PC-3 (cell line): ENCODE results near the gene MGLL. TPM values are rescaled to one million over a fixed set of nuclear protein-coding genes. Genes with fewer than 3 reads are reported as not detected.

Experiments used
- ATAC-seq: fragments of 200-7000 bp; cut with Tn5 transposase; 2 replicates; pipeline ENCODE4 v1.9.1; 2020; ENCODE audit warnings: mild to moderate bottlenecking, moderate library complexity
- BruUV-seq: library from RNA; stranded (reverse); fragments of 400-500 nt; replicated peaks from 2 replicates; lab custom pipeline; 2021; lab: Mats Ljungman, UMichigan
- CTCF ChIA-PET: fragments of 300-600 bp; sonication (Branson Sonifier 250); formaldehyde crosslinking; loops from one replicate; lab custom pipeline; 2022; ENCODE audit warnings: antibody characterized with exemption; lab: Charles Lee
- POLR2A ChIA-PET: fragments of 300-600 bp; sonication (Branson Sonifier 250); formaldehyde crosslinking; loops from one replicate; lab custom pipeline; 2022; ENCODE audit warnings: antibody characterized with exemption; ENCODE audit not compliant: unreplicated experiment; lab: Charles Lee
- DNase-seq: peaks from one replicate; pipeline ENCODE4 v3.0.0-alpha.2; 2015
- H2AFZ ChIP-seq: fragments of 300-600 bp; sonication (generic); 2 replicates; pipeline ENCODE4 v1.6.0; 2016; ENCODE audit warnings: antibody characterized with exemption, low read length
- H3F3A ChIP-seq: fragments of 300-600 bp; sonication (generic); one replicate; pipeline ENCODE4 v1.6.0; 2017; ENCODE audit warnings: antibody characterized with exemption, low read length, control low read depth, mild to moderate bottlenecking; ENCODE audit not compliant: unreplicated experiment
- H3K27ac ChIP-seq: fragments of 300-600 bp; sonication (generic); 2 replicates; pipeline ENCODE4 v1.5.1; 2016; ENCODE audit warnings: mild to moderate bottlenecking, low read length
- H3K27me3 ChIP-seq: fragments of 300-600 bp; sonication (generic); 2 replicates; pipeline ENCODE4 v1.6.1; 2016; ENCODE audit warnings: low read length, mixed read lengths
- H3K36me3 ChIP-seq: fragments of 300-600 bp; sonication (generic); 2 replicates; pipeline ENCODE4 v1.6.1; 2016; ENCODE audit warnings: low read depth, mixed run types, low read length, mixed read lengths
- H3K4me1 ChIP-seq: fragments of 300-600 bp; sonication (generic); 2 replicates; pipeline ENCODE4 v1.5.1; 2016; ENCODE audit warnings: low read length; ENCODE audit not compliant: insufficient read depth
- H3K4me2 ChIP-seq: fragments of 300-600 bp; sonication (generic); 2 replicates; pipeline ENCODE4 v1.6.0; 2016; ENCODE audit warnings: low read length
- H3K4me3 ChIP-seq: fragments of 300-600 bp; sonication (generic); 2 replicates; pipeline ENCODE4 v1.5.1; 2016; ENCODE audit warnings: mild to moderate bottlenecking, low read length, mixed read lengths
- H3K79me2 ChIP-seq: fragments of 300-600 bp; sonication (generic); 2 replicates; pipeline ENCODE4 v1.6.1; 2017; ENCODE audit warnings: low read length, mixed read lengths
- H3K9ac ChIP-seq: fragments of 300-600 bp; sonication (generic); 2 replicates; pipeline ENCODE4 v1.6.0; 2016; ENCODE audit warnings: mild to moderate bottlenecking, low read length
- H3K9me2 ChIP-seq: fragments of 300-600 bp; sonication (generic); replicated peaks from 2 replicates; pipeline ENCODE4 v1.6.1; 2016; ENCODE audit warnings: mixed run types, low read length, mixed read lengths
- H3K9me3 ChIP-seq: fragments of 300-600 bp; sonication (generic); 2 replicates; pipeline ENCODE4 v1.6.1; 2016; ENCODE audit warnings: low read length, mixed read lengths
- H4K20me1 ChIP-seq: fragments of 300-600 bp; sonication (generic); 2 replicates; pipeline ENCODE4 v1.6.1; 2016; ENCODE audit warnings: low read length, mixed read lengths
- EZH2 ChIP-seq: fragments of 300-600 bp; sonication (generic); IDR thresholded peaks from one replicate; pipeline ENCODE4 v1.6.1; 2017; ENCODE audit warnings: antibody characterized with exemption, mild to moderate bottlenecking, low read length; ENCODE audit not compliant: unreplicated experiment
- EZH2phosphoT487 ChIP-seq: fragments of 300-600 bp; sonication (generic); IDR thresholded peaks from 2 replicates; pipeline ENCODE4 v1.6.1; 2018; ENCODE audit warnings: mild to moderate bottlenecking, antibody characterized with exemption, low read length, borderline replicate concordance
- intact Hi-C: fragments of 100-400 bp; cut with micrococcal nuclease; formaldehyde crosslinking; loops from 2 replicates; pipeline ENCODE4 v1.9.0; 2023
- total RNA-seq: library from RNA; depleted of rRNA; stranded (reverse); fragments of >200 nt; gene quantifications from 2 replicates; pipeline ENCODE4 v1.2.3, GENCODE V29; 2014
- TF ChIP-seq, protein P1 (sequence below): fragments of 300-600 bp; sonication (generic); conservative IDR thresholded peaks from 2 replicates; pipeline ENCODE4 v1.5.1; 2017; ENCODE audit warnings: antibody characterized with exemption, low read depth, mild to moderate bottlenecking, low read length

MGLL gene
- total RNA-seq, 1 experiment from 2014 or later, result 38.7 TPM

DNA sequence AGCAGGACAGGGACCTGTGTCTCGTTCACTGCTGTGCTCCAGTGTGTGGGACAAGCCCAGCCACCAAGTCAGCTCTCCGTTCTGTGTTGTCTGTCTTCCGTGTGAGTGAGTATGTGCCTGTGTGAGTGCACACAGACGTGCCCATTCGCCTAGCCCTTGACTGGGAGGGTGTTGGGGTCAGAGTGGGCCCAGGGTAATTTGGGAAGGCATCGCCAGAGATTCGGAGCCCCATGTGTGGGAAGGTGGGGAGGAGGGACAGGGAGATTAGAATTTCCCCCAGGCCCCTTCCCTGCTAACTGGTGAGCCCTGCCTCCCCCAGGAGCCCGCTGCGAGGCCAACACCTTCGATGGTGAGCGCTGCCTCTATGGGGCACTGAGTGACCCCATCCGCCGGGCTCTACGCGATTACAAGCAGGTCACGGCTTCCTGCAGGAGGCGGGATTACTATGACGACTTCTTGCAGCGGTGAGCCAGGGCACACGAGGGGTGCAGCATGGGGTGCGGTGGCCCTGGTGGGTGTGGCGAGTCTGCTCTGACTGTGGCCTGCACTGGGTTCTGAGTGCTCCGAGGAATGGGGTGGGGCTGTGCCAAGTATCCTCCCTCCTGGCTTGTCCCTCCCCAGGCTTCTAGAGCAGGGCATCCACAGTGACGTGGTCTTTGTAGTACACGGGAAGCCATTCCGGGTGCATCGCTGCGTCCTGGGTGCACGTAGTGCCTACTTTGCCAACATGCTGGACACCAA is 146.5 kb downstream of the MGLL start:
- TF ChIP-seq, protein P1, sequence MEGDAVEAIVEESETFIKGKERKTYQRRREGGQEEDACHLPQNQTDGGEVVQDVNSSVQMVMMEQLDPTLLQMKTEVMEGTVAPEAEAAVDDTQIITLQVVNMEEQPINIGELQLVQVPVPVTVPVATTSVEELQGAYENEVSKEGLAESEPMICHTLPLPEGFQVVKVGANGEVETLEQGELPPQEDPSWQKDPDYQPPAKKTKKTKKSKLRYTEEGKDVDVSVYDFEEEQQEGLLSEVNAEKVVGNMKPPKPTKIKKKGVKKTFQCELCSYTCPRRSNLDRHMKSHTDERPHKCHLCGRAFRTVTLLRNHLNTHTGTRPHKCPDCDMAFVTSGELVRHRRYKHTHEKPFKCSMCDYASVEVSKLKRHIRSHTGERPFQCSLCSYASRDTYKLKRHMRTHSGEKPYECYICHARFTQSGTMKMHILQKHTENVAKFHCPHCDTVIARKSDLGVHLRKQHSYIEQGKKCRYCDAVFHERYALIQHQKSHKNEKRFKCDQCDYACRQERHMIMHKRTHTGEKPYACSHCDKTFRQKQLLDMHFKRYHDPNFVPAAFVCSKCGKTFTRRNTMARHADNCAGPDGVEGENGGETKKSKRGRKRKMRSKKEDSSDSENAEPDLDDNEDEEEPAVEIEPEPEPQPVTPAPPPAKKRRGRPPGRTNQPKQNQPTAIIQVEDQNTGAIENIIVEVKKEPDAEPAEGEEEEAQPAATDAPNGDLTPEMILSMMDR, result no peak
- TF ChIP-seq EZH2 (no peak), EZH2phosphoT487 (no peak)
- no peak overlapping the region for H3K27ac ChIP-seq
- no peak overlapping the region for H3K4me2 ChIP-seq
- no peaks in the 10 kb centered on the region for H3K79me2 ChIP-seq
- POLR2A ChIA-PET, result no interaction called here
- intact Hi-C loops, result no loop called here
- no peak overlapping the region for H3K9ac ChIP-seq
- peaks cover 6% of the 10 kb centered on the region for H3K4me1 ChIP-seq
- no TSS peak for BruUV-seq
- H3K4me3 ChIP-seq, result no peak overlapping the region
- no peaks in the 10 kb centered on the region for H4K20me1 ChIP-seq
- H3F3A ChIP-seq, result no peaks in the 10 kb centered on the region
- no peaks in the 10 kb centered on the region for H3K9me3 ChIP-seq
- CTCF ChIA-PET, result no interaction called here
- no peaks in the 10 kb centered on the region for H3K9me2 ChIP-seq
- no peaks in the 10 kb centered on the region for H3K36me3 ChIP-seq
- ATAC-seq (no peak), DNase-seq (no peak)
- H2AFZ ChIP-seq, result no peak overlapping the region
- no peaks in the 10 kb centered on the region for H3K27me3 ChIP-seq

- Histone ChIP-seq H3K9me2 (no peaks in the 10 kb centered on the region), H3K36me3 (no peaks in the 10 kb centered on the region), H3K4me2 (no peak overlapping the region), H2AFZ (no peak overlapping the region), H3K4me3 (no peak overlapping the region), H3K9me3 (no peaks in the 10 kb centered on the region), H3K79me2 (no peaks in the 10 kb centered on the region), H3K9ac (no peak overlapping the region), H3K27ac (no peak overlapping the region), H3K4me1 (peaks cover 6% of the 10 kb centered on the region), H4K20me1 (no peaks in the 10 kb centered on the region), H3F3A (no peaks in the 10 kb centered on the region), H3K27me3 (no peaks in the 10 kb centered on the region)
- CTCF ChIA-PET, result no interaction called here
- ATAC-seq, result no peak
- POLR2A ChIA-PET, result no interaction called here
- no peak for TF ChIP-seq EZH2
- no peak for TF ChIP-seq EZH2phosphoT487
- TF ChIP-seq, protein P1, result no peak
- intact Hi-C loops, result no loop called here
- BruUV-seq, result no TSS peak
- no peak for DNase-seq
These were observed 147.5 kb downstream of the MGLL start for GRCh38 chr3:127674790-127675189.

DNA sequence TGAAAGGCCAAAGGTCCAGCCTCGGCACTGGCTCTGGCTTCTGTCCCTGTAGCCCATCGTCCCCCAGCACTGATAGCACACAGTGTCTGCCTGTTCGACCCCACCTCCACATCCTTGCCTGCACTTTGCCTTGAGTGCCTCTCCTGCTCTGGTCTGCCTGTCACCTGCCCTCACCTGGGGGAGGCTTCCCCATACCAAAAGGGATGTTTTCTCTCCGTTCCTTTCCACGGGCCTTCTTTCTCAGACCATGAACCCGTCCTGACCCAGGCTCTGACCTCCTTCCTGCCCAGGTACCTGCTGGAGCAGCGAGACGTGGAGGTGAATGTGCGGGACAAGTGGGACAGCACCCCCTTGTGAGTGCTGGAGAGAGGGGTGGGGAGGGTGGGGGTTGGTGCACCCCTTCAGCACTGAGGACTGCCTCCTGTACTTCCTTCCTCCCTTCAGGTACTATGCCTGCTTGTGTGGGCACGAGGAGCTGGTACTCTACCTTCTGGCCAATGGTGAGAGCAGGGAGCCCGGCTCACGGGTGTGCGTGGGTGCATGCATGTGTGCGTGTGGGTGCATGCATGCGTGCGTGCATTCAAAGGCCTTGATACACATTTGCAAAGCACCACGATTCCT is 148.1 kb downstream of the MGLL start:
- ChIA-PET POLR2A (no interaction called here), CTCF (no interaction called here)
- no TSS peak for BruUV-seq

More for the DNA sequence above, 148.1 kb downstream of the MGLL start:
- Histone ChIP-seq H4K20me1 (no peaks in the 10 kb centered on the region), H3K79me2 (no peaks in the 10 kb centered on the region), H3K36me3 (no peaks in the 10 kb centered on the region), H3F3A (no peaks in the 10 kb centered on the region), H3K27ac (no peak overlapping the region), H3K27me3 (no peaks in the 10 kb centered on the region), H3K4me2 (peak overlapping the region; percentile 78), H3K9ac (no peak overlapping the region), H2AFZ (no peak overlapping the region), H3K9me2 (no peaks in the 10 kb centered on the region), H3K4me3 (peak overlapping the region; percentile 84; the same call in 1 of the 2 replicates), H3K4me1 (peaks cover 6% of the 10 kb centered on the region), H3K9me3 (no peaks in the 10 kb centered on the region)
- intact Hi-C loops, result no loop called here
- ATAC-seq (no peak), DNase-seq (no peak)
- TF ChIP-seq, protein P1, result no peak
- no peak for TF ChIP-seq EZH2phosphoT487
